GM23338 (cell line): ENCODE measurements around the gene POLR3E.

ENCODE experiments used
- CREB1 ChIP-seq: fragments of 250-450 bp; sonication (Bioruptor Pico); IDR thresholded peaks from 2 replicates; pipeline ENCODE4 v1.5.0; 2020; ENCODE audit warnings: low read depth, mild to moderate bottlenecking, moderate library complexity
- CTCF ChIP-seq, 2 experiments: fragments of 200-600 bp in 1 of 2; sonication (generic) in 1 of 2; conservative IDR thresholded peaks; 2 replicates each; pipeline versions ENCODE4 v1.5.1 to v1.6.1; 2016 to 2017; ENCODE audit warnings: antibody characterized with exemption in 2 of 2, low read depth in 2 of 2, mild to moderate bottlenecking in 2 of 2, moderate library complexity in 1 of 2
- ETS1 ChIP-seq: IDR thresholded peaks from 2 replicates; pipeline ENCODE4 v1.6.1; 2016; ENCODE audit warnings: antibody characterized with exemption
- EZH2 ChIP-seq: fragments of 200-600 bp; sonication (generic); IDR thresholded peaks from one replicate; pipeline ENCODE4 v1.8.0; 2017; ENCODE audit warnings: antibody characterized with exemption, mild to moderate bottlenecking, low read depth; ENCODE audit not compliant: unreplicated experiment
- EZH2phosphoT487 ChIP-seq: fragments of 200-600 bp; sonication (generic); IDR thresholded peaks from one replicate; pipeline ENCODE4 v1.8.1; 2018; ENCODE audit warnings: antibody characterized with exemption; ENCODE audit not compliant: unreplicated experiment
- JUNB ChIP-seq: IDR thresholded peaks from one replicate; pipeline ENCODE4 v1.6.1; 2016; ENCODE audit warnings: antibody characterized with exemption; ENCODE audit not compliant: unreplicated experiment
- NANOG ChIP-seq: IDR thresholded peaks from 2 replicates; pipeline ENCODE4 v1.6.1; 2016; ENCODE audit warnings: antibody characterized with exemption, borderline replicate concordance
- POLR2AphosphoS5 ChIP-seq: IDR thresholded peaks from 2 replicates; pipeline ENCODE4 v1.6.1; 2016; ENCODE audit warnings: antibody characterized with exemption, low read depth
- REST ChIP-seq: IDR thresholded peaks from one replicate; pipeline ENCODE4 v1.6.1; 2018; ENCODE audit warnings: antibody characterized with exemption; ENCODE audit not compliant: unreplicated experiment
- STAT1 ChIP-seq: IDR thresholded peaks from one replicate; pipeline ENCODE4 v1.6.1; 2016; ENCODE audit warnings: antibody characterized with exemption; ENCODE audit not compliant: unreplicated experiment
- ZNF114 ChIP-seq: fragments of 250-450 bp; sonication (Bioruptor Pico); IDR thresholded peaks from 2 replicates; pipeline ENCODE4 v1.5.0; 2020; ENCODE audit warnings: mild to moderate bottlenecking, moderate library complexity
- ZNF331 ChIP-seq: fragments of 250-450 bp; sonication (Bioruptor Pico); IDR thresholded peaks from 2 replicates; pipeline ENCODE4 v1.5.0; 2020; ENCODE audit warnings: low read depth, mild to moderate bottlenecking, moderate library complexity
- ZNF462 ChIP-seq: fragments of 250-450 bp; sonication (Bioruptor Pico); IDR thresholded peaks from 2 replicates; pipeline ENCODE4 v1.5.0; 2020; ENCODE audit warnings: mild to moderate bottlenecking, moderate library complexity

GRCh38 chr16:22373662-22374310 lies 76.6 kb downstream of the POLR3E start:
- no peak for TF ChIP-seq JUNB
- TF ChIP-seq CTCF (conservative IDR thresholded peaks at IDR 0.05; ENCODE audit: low read depth in 2 of 2): no peak
- no peak for TF ChIP-seq EZH2
- no peak for TF ChIP-seq REST
- TF ChIP-seq POLR2AphosphoS5: no peak
- no peak for TF ChIP-seq EZH2phosphoT487
- TF ChIP-seq STAT1: no peak
- TF ChIP-seq CREB1: no peak
- no peak for TF ChIP-seq ETS1
- no peak for TF ChIP-seq NANOG
- no peak for TF ChIP-seq ZNF114 (CRISPR knock-in tag)
- TF ChIP-seq ZNF331 (CRISPR knock-in tag): no peak
- no peak for TF ChIP-seq ZNF462 (CRISPR knock-in tag)
